Sigmoid colon (tissue), 4 donors: Measurements from ENCODE around the gene FEV.

ENCODE experiments used
- CTCF ChIP-seq, 4 experiments: fragments of 450-650 bp in 3 of 4; fragments of 200-600 bp in 1 of 4; IDR thresholded peaks; one replicate each; pipeline ENCODE4 v1.5.1; 2016 to 2019; ENCODE audit warnings: antibody characterized with exemption in 4 of 4, mild to moderate bottlenecking in 3 of 4, moderate library complexity in 2 of 4
- EP300 ChIP-seq, 4 donors: sonication (generic); formaldehyde crosslinking; IDR thresholded peaks; one replicate each; pipeline ENCODE4 v1.6.1; 2017; ENCODE audit warnings: antibody characterized with exemption in 4 of 4
- POLR2A ChIP-seq, 2 donors: fragments of 450-650 bp; IDR thresholded peaks; one replicate each; pipeline ENCODE4 v1.6.1; 2016; ENCODE audit warnings: antibody characterized with exemption in 2 of 2, mild to moderate bottlenecking in 2 of 2, moderate library complexity in 2 of 2
- POLR2AphosphoS5 ChIP-seq, 4 donors: sonication (generic); formaldehyde crosslinking; IDR thresholded peaks; one replicate each; pipeline ENCODE4 v1.6.1; 2017; ENCODE audit warnings: antibody characterized with exemption in 4 of 4

- TF ChIP-seq POLR2AphosphoS5 (IDR thresholded peaks at IDR 0.05) (no peak), EP300 (IDR thresholded peaks at IDR 0.05) (no peak), CTCF (IDR thresholded peaks at IDR 0.05) (no peak), POLR2A (IDR thresholded peaks at IDR 0.05) (no peak)
Observed at GRCh38 chr2:219025637-219026585, 40.9 kb upstream of the FEV start.
